Measurements from ENCODE around the gene DEGS2.

Gene DEGS2

DNA sequence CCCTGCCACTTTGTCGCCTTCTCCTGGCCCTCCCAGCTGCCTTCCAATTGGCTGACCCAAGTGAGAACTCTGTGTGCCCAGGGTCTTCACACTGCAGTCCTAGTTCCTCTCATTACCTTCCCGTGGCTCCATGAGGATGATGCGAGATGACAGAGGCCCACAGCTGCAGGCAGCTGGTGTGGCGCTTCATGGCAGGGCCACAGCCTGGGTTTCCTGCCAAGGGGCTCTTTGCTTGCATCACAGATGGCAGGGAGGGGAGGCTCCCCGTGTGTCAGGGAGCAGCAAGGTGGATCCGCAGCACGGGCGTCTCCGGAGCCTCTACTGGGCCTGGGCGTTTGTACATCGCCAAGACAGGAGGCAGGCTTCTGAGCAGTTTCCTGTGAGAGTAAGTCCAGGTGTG, 28.9 kb downstream of the DEGS2 start:
- DNase-seq: no peak

DNA sequence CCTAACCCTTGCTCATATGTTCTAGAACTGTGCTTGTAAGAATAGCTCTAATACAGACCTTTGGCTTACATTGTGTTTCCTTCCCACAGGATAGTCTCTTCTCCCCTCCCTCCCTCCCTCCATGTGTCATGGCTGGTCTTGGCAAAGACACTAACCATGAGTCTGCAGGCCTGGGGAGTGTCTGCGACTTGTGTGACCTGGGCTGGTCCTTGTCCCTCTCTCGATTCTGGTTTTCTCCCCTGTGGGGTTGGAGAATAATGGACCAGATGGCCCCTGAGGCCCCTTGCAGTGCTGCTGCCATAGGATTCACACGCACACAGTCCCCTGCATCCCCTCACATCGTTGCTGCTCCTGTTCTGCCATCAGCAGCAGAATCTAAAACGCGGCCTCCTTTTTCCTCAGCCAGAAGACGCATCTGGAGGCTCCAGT, 30.3 kb downstream of the DEGS2 start:
- no peak for DNase-seq

DNA sequence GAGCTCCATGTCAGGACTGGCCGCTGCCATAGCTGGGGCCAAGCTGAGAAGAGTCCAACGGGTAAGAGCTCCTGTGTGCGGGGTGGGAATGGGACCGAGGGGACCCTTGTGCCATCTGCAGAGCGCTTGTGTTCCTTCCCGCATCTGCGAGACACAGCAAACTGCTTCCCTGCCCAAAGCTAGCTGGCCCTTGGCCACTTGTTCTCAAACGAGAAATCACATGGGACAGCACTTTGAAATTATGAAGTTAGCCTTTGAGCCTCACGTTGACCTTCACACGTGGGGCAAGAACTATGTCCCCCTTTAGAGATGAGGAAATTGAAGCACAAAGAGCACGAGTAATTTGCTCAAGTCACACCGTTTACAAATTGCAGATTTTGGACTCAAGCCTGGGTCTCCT, 30.8 kb downstream of the DEGS2 start:
- no peak for DNase-seq

DNA sequence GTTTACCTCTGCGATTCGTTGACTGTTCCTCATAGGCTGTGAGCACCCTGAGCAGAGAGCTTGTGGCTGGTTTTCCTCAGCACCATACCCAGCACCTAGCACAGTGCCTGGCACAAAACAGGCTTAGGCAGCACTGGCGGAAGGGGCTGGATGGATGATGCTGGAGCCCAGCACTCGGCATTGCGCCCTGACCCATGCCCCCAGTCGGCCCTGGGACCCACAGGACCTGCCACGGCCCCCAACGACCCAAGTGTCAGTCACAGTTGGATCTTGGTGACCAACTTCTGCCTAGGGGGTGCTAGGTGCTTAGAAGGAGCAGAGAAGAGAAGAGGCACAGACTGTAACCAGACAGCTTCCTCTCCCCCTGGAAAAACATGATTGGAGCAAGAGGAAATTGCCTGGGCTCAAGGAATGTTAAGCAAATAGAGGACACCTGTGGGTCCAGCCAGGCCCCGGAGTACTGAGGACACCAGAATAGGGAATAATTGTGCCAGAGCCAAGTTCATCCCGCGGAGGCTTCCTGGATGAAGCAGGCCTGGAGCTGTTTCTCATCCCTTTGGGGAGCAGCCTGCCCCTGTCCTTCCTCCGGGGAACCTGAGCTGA, 31.5 kb downstream of the DEGS2 start:
- no peak for DNase-seq

DNA sequence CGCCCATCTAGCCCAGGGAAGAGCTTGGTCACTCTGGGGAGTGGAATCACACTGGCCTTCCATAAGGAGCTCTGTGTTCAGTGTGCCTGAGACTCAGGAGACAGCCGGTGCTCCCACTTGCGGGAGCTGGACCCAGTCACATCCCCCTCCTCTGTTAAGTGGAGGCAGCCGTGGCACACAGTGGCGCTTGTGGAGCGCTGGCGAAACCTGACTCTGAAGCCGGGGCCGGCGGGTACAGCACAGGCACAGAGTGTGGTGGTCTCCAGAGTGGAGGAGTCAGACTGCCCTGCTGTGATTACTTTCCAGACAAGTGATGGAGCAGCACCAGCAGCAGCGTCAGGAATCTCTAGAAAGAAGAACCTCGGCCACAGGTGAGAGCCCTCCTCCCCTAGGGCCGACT, 33.0 kb downstream of the DEGS2 start:
- DNase-seq: no peak

DNA sequence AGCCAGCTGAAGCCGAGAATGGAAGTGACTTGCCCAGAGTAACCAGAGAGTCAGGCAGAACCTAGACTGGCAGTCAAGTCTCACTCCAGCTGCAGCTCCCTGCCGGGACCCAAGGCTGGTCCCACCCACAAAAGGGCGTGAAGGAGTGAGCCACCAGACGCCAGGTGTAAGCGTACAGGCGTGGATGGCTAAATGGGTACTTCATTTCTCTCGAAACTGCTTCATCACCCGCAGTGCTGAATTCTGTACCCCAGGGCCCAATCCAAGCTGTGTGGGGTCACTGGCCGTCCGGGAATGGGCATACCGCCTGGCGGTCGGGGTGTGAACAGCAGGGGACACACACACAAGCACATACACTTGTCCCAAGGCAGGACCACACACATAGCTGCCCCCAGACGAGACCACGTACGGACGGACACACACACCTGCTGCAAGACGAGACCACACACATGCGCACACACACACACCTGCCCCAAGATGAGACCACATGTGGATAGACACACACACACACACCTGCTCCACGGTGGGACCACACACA, 34.8 kb downstream of the DEGS2 start:
- DNase-seq: no peak

DNA sequence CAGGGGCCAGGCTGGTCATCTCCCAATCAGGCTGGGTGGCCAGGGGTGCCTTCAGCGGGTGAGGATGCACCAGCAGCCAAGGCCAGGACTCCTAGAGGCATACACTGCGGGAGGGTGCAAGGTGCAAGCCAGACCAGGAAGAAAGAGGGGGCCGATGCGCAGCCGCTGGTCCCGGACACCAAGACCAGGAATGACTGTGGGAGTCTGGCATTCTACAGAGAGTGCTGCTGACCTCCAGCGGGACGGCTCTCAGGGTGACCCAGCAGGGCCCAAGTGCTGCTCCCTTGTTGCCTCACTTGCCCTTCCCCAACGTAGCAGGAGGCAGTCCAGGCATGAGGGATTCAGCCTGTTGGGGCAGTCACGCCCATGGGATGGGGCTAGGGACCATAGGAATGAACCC, 35.8 kb downstream of the DEGS2 start:
- DNase-seq: no peak

DNA sequence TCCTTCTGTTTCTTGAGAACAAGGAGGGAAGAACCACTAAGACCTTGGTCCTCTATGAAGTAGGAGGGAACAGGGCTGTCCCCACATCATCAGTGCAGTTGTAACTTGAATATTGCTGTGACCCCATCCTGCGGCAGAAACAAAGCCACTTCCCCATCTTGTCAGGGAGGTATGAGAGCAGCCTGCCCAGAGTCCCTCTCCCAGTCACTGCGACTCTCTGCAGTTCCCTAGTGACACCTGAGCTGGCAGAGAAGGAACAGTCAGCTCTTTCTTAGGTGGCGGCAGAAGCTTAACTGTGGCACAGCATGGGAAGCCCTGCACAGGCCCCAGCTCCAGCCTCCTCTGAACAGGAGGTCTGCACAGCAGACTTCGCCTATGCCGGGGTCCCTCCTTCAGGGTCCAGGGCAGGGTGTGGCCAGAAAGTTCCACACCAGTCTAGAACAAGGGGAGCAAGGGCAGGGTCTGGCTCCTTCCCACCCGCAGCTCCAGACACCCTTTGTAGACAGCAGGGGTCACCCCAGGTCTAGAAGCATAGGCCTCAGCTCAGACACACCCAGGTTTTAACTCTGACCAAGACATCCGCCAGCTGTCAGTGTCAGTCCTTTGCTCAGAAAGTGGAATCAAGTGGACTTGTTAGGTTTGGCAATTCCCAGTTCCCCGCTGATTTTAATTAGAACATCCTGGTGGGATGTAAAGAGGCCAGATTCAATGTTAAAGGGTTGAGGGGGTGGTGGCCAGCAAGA, 36.8 kb downstream of the DEGS2 start:
- no peak for DNase-seq

DNA sequence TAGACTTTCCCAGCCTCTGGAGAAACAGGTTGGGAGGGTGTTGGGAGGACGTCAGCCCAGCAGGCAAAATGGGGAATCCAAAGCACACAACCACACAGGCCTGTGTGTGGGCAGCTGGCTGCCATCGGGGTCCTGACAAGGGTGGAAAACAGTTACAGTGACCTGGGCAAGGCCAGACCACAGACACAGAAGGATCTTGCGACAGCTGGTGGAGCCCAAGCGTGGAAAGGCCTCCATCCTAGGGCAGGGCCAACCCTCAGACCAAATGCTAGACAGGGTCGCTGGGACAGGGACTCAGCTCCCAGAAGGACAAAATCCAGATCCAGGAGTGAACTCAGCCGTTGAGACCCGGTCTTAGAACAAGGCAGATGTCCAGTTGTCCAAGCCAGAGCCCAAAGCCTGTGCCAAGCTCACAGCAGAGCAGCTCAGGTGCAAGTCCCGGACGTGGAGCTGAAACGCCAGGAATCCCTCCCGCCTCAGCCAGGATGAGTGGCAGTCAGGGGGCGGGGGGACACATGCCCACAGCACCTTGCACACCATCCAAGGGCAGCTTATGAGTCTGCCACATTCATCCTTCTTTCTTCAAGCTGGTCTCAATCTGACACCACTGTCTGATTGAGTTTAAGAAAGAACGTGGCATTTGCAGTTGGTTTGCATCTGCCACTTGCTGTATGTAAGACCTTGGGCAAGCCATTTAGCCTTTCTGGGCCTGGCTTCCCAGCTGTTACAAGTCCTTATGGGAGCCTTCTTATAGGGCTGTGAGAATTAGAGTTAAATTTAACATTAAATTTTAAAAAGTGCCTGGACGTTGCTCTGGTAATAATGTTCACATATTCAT, 37.6 kb downstream of the DEGS2 start:
- DNase-seq: no peak

DNA sequence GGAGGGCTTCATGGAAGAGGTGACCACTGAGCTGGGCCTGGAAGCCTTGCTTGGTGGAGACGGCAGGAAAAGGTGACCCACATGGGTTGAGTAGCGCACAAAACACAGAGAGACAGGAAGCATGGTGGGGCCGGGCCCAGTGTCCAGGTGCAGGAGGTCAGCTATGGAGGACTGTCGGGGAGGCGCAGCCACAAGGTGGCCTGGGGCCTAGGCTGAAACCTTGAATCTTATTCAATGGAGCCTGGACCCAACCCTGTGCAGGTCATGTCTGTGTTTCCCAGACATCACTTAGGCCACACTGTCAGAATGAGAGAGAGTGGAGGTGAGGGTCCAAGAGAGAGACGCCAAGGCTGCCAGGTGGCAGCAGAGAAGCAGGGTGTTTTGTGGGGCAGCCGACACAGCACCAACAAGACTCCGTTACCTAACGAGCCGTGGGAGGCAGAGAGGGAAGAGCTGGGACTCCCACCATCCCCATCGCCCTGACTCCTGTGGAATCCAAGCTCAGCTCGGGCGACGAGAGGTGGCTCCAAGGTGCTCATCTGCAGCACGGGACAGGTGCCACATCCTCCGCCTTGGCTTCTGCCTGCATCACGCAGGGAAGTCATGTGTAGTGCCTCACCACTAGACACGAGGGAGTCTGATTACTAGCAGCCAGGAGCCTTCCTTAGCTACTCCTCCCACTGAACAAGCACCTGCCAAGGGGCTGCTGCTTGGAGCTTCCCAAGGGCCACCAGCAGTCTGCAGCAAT, 38.7 kb downstream of the DEGS2 start:
- no peak for DNase-seq

DNA sequence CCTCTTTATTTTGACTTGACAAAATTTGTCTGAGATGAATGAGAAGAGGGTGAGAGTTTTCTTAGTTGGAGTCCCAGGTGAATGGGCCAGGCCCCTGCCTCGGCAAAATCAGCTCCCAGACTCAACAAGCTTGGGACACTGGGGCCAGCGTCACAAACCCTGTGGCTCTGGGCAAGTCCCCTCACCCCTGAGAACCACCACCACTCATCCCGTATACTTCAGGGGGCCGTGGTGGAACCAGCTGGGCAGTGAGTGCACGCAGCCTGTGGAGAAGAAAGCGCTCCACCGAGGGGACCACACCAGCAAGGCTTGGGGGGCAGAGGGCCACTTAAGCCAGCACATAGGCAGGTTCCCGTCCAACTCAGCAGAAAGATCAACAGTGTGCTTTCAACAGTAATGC, 40.2 kb downstream of the DEGS2 start:
- no peak for DNase-seq

DNA sequence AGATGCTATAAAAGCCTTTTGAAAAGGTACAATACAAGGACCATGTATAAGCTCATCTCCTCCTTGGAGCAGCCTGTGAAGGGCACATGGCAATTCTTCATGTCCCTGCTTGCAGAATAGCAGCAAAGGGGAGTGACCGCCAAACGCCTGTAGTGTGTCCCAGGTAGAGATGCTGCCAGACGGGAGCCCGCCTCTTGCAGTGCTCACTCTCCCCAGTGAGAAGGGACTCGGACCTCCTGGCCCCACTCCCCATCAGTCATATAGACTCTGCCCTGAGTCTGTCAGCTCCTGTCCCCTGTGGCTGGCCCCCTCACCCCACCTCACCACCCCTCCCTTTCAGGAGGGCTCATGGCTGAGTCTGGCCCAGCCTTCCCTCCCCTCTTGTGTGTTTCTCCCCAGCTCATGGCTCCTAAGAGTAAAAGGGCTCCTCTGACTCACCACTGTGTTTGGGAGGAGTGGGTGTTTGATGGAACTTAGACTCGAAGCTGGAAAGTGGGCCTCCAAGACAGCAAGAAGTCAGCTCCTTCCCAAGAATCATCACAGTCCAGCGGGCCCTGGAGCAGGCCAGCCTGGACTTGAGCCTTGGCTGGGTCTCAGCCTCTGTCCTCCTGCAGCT, 40.9 kb downstream of the DEGS2 start:
- no peak for DNase-seq

DNA sequence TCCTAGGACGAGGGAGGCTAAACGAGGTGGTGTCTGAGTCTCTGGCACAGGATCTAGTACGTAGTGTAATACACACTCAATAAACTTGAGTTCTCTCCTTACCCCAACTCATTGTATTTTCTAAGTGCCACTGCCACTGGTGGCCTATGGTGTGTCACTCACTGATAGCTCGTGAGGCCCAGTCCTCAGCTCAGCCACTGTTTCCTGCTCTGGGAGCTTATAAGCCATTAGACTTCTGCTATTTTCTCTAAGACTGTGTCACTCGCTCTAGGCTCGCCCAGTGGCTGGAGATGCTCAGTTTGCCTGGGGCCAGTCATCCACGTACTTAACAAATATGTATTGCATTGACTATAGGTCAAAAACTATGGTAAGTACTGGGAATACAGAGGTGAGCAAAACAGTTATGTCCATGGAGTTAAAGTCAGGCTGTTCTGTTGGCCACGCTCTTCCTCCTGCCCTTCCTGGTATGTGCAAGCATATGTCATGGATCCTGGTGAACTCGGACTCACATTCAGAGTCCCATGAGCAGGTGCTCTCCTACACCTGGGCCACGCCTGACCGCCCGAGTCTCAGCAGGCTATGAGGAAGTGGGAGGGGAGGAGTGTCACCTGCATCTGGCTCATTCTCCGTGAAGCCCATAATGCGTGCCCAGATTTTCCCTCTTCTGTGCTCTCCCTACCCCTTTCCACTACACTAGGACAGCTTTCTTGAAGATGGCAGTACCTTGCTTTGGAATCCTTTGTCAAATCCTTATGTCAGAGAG, 41.6 kb downstream of the DEGS2 start:
- DNase-seq: no peak

DNA sequence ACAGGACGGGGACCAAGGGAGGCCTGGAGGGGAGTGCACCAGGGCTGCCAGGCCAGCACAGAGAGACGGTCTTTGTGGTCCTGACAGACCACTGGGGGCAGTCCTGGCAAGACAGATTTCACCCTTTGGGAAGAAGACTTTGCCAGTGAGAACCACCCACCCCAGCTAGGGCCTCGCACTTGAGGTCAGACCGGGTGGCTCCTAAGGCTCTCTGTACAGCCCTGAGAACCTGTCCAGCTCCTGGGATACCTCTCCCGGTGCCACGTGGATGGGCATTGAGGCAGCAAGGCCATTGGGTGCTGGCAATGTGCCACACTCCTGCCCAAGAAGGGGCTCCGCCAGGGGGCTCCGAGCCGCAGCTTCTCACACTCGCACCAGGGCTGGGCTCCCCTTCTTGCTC, 42.4 kb downstream of the DEGS2 start:
- no peak for DNase-seq

DNA sequence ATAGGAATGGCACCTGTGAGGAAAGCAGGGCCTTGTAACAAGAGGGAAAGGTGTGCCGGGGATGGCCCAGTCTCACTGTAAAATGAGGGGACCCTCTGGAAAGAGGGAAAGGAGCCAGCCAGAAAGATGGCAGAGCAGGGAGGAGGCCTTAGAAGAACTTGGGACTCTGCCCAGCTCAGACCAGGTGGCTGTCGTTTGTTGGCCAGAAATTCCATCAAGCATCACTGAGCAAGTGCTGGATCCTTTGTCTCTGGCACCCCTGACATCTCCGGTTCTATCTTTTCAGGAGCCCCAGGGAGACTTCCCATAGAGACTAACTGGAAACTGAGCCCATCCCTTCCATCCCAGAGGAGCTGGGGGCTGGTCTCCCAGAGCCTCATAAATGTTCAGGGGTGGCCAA, 43.3 kb downstream of the DEGS2 start:
- DNase-seq: no peak

DNA sequence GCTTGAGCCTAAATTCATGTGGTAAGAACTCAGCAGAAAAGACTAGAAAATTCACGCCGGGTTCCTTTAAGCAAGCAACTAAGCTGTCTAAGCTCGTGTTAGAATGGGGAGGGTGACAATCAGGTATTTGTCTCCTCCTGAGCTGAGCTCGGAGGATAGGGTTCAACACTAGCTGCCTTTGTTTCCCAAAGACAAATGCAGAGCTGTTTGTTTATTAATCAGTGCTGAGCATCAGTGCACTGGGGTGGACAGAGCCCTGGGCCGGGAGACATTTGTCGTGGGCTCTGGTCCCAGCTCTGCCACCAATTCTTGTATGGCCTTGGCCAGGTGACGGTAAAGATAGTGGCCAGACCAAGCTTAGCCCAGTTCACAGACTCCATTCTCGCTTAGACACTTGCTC, 43.7 kb downstream of the DEGS2 start:
- DNase-seq: peak; percentile 54 to 83

DNA sequence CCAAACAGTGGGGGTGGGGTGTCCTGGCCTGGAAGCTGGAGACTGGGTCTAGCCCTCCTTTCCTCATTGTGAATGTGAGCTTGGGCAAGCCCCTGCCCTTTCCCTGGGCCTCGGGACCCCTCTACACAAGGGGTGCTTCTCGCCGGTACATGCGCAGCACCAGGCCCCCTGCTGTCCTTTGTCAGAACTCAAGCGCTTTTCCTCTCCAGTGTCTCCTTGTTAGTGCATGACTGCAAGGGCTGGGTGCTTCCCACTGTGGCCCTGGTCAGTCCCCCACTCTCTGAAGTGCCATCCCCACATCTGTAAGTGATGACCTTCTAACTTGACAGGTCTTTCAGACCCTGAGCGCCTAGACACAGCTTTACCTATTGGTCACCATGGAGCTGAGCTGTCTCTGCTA, 44.2 kb downstream of the DEGS2 start:
- no peak for DNase-seq

DNA sequence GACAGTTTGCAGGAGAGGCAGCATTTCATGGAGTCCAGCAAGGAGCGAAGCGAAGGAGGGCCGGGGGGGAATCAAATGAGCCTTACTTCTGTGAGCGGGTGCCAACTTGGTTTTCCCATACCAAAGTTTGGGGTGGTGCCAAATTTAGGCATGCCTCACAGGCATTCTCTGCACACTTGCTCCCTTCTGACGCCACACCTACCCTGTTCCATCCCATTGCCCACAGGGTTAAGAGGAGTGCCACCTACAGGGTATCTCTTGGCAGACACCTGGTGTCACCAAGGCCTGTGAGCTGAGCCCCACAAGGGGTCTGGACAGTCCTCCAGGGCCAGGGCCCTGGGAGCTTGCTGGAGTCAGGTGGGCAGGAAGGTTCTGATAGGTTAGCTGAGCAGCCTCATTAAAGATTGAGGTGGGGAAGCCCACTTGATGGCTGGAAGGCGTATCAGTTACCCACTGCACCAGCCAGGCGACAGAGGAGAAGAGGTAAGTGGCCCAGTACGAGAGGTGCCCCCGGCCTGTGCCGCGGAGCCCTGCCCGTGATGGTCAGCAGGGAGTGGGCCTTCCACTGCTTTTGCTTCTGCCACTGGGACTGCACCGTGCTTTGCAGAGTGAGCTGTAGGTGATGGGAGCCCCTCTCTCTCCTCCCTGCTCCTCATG, 45.2 kb downstream of the DEGS2 start:
- DNase-seq: no peak

DNA sequence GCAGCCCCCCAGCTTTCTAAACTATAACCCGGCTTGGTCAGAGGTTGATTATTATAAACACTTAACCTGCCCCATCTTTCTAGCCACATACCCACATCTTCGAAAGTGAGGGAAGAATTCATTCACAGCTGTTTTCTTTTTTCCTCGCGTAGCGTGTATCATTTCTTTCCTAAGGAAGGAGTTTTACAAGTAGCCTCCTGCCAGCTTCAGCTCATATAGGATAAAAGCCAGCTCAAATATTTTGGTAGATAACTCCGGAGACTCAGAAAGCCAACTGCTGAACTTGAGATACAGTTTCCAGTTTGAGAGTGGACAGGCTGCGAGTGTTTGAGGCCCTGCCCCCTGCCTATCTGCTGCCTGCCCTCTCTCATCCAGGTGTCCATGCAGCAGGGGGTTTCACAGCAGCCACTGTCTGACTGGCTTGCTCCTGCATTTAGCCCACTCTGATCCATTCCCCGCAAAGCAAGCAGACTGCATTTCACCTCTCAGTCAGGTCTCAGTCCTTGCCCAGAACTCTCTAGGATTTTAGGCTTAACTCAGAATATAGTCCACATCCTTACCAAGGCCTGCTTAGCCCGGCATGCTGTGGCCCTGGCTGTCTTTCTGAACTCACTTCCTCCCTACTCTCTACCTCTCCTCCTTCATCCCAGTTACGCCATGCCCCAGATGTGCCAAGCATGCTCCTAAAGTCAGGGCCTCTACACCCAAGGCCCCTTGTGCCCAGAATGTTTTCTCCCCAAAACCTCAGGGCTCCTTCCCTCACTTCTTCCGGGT, 47.3 kb downstream of the DEGS2 start:
- DNase-seq: no peak

DNA sequence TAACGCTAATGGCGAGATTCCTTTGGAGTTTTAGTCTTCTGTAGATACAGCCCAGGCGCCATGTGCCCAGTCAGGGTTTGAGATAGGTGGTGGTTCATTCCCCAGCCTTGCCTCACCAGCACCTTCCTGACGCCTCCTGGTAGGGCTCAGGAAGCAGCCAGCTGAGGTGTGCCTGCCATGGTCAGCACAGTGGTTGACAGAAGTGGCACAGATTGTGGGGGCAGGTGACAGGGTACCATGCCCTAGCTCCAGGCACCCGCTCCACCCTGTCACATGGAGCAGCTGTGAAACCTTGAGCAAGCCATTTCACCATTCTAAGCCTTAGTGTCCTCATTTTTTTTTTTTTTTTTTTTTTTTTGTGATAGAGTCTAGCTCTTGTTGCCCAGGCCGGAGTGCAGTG, 48.6 kb downstream of the DEGS2 start:
- DNase-seq: no peak

All from hippocampal formation (tissue), 2 donors.